Cerebellar nuclear complex (tissue), 1 donor: ENCODE measurements around the gene IMPDH2.
"Not testable (repeated sequence)": the region's sequence is repeated elsewhere in the genome, so short reads cannot be mapped to it uniquely, and the experiment has no call there.

ENCODE experiments used
- DNase-seq, 2 experiments: peaks; one replicate each; lab custom pipeline; 2025; lab: John Stamatoyannopoulos, UW

Gene IMPDH2

DNA sequence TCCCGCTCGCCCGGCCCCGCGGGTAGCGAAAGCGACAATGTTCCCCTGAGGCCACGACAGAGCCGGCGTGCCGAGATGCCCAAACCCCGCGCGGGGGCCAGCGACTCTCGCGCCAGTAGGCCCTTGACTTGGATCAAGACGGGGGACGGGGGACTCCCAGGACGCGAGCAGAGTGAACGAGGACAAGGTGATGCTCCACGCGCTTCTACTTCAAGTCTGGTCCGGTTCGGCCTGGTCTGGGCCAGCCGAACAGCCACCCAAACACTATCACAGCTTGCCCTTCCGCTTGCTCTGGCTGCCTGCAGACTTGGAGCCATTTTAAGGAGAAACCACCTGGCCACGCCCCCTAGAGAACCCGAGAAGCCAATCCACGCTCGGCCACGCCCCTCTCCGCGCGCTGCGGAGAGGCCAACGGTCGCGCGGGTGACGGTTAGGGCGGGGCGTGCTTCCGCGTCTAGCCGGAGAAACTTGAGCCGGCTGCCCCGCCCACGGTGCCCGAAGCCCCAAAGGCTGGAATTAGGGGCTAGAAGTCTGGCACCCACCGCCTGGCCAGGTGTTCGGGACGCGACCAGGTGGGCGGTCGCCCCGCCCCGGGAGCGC, 7.9 kb downstream of the IMPDH2 start:
- DNase-seq: peak; percentile 82 to 84

- DNase-seq: no peak
Observed at GRCh38 chr3:49020330-49021212, 8.6 kb downstream of the IMPDH2 start.

- no peak for DNase-seq
Observed at GRCh38 chr3:49019941-49020329, 9.3 kb downstream of the IMPDH2 start.

- DNase-seq: no peak
Observed at GRCh38 chr3:49018707-49019006, 10.5 kb downstream of the IMPDH2 start.

- peak in 1 of 2 experiments; percentile 58 for DNase-seq
Observed at GRCh38 chr3:49017971-49018706, 11.1 kb downstream of the IMPDH2 start, which contains the start of gene DALRD3. TSS of gene DALRD3 (minus strand) at chr3:49018580. CDS start at chr3:49018564, 16 bp downstream.

DNA sequence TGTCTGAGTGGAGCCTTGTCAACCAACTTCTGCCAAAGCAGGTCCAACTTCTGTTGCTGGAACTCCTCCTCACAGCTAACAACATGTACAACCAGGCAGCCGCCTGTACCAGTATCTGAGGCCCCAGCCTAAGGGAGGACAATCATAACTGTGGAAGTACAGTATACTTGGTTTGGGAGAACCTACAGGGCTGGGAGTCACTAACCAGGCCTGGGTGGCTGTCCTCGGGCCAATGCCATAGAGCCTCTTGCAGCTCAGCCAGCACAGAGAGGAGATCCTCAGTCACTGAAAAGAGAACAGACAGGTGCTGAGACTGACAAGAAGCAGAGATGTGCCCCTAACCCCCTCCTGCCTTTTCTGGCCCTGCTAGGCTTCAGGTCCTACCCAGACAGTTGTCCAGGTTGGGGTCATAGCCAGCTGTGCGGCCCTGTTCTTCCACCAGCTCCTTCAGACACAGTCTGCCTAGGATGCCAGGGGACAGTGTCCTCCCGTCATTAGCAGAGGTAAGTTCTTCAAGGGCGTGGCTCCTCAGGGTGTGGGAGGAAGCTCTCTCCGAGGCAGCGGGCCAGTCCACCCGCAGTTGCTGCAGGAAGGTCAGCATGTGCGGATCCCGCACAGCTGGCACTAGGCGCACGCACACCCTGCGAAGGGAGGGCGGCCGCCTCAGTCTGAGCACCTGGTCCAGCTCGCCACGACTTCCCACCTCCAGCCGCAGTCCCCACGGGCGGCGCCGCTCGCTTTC, 11.8 kb downstream of the IMPDH2 start:
- DNase-seq: no peak

- DNase-seq: no peak
Observed at GRCh38 chr3:49016414-49017228, 12.6 kb downstream of the IMPDH2 start.

- DNase-seq: no peak
Observed at GRCh38 chr3:49015765-49016164, 13.4 kb downstream of the IMPDH2 start.

DNA sequence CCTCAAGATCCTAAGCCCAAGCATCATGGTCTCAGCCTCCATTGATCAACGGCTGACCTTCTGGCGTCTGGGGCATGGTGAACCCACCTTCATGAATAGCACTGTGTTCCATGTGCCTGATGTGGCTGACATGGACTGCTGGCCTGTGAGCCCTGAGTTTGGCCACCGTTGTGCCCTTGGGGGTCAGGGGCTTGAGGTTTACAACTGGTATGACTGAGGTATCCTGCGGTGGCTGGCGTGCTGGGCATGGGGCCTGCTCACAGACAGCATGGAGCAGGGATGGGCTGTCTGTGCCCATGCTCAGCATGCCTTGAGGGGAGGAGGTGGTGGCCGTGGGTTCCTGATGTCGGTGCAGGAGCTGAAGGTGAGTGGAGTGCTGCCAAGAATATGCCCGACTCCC, 14.1 kb downstream of the IMPDH2 start:
- no peak for DNase-seq

DNA sequence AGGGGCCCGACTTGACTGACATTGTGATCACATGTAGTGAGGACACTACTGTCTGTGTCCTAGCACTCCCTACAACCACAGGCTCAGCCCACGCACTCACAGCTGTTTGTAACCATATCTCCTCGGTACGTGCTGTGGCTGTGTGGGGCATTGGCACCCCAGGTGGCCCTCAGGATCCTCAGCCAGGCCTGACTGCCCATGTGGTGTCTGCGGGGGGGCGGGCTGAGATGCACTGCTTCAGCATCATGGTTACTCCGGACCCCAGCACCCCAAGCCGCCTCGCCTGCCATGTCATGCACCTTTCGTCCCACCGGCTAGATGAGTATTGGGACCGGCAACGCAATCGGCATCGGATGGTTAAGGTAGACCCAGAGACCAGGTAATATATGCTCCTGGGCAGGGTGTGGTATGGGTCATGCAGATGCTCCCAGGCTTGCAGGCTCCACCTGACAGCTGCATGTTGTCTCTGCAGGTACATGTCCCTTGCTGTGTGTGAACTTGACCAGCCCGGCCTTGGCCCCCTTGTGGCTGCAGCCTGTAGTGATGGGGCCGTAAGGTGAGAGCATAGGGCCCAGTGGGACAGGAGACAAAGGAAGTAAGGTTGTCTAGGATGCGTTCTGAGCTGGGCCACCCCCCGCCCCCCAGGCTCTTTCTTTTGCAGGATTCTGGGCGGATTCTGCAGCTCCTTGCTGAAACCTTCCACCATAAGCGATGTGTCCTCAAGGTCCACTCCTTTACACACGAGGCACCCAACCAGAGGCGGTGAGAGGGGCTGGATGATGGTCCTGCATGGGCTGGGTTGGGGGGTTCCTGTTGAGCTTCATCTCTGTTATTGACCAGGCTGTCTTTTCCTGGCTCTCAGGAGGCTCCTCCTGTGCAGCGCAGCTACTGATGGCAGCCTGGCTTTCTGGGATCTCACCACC, 15.2 kb downstream of the IMPDH2 start:
- DNase-seq: no peak

- no peak for DNase-seq
Observed at GRCh38 chr3:49013113-49013737, 16.0 kb downstream of the IMPDH2 start.

DNA sequence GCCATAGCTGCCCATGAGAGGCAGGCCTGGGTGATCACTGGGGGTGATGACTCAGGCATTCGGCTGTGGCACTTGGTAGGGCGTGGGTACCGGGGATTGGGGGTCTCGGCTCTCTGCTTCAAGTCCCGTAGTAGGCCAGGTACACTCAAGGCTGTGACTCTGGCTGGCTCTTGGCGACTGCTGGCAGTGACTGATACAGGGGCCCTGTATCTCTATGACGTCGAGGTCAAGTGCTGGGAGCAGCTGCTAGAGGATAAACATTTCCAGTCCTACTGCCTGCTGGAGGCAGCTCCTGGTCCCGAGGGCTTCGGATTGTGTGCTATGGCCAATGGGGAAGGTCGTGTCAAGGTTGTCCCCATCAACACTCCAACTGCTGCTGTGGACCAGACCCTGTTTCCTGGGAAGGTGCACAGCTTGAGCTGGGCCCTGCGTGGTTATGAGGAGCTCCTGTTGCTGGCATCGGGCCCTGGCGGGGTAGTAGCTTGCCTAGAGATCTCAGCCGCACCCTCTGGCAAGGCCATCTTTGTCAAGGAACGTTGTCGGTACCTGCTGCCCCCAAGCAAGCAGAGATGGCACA, 16.7 kb downstream of the IMPDH2 start:
- no peak for DNase-seq

GRCh38 chr3:49009396-49009795, 19.8 kb downstream of the IMPDH2 start:
- DNase-seq: no peak

DNA sequence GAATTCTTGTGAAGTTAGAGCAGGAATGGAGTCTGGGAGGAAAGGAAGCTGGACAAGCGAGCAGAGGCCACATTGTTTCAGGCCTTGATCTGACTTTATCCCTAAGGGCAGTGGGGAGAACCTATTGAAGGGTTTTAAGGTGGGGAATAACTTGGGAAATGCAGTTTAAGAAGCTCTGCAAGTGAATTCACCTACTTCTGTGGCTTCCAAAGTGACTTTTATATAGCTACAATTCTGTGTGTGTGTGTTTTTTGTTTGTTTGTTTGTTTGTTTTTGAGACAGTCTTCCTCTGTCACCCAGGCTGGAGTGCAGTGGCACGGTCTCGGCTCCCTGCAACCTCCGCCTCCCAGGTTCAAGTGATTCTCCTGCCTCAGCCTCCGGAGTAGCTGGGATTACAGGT, 20.6 kb downstream of the IMPDH2 start:
- not testable (repeated sequence) for DNase-seq

DNA sequence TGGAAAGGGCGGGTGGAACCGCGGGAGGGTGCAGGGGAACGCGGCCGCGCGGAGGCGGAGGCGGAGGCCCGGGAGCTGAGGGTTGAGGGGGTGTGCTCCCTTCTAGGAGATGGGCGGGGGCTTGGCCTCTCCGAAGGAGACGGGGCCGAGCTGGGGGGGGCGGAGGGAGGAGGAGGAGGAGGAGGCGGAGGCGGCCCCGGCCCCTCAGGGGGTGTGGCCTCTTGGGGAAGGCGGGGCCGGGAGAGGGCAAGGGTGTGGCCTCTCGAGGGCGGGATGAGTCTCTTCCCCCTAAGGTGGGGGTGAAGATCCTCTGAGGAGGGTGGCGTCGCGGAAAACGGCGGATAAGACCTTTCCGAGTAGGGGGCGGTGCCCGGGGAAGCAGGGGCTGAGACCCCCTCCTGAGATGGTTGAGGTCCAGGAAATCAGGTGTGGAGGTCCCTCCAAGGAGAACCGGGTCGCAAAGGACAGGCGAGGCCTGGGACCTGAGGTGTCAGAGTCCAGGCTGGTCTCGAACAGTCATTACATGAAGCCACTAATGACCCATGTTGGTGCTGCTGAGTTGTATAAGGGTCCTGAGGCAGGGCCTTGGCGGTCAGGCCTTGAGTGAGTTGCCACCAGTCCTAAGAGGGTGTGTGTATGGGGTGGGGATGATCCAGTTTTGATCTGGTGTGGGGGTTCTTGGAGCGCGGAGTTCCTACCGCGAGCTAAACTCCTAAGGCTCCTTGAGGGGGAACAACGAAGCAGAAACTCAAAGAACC, 21.2 kb downstream of the IMPDH2 start:
- DNase-seq: peak in 1 of 2 experiments; percentile 8

GRCh38 chr3:49007068-49007770, 22.0 kb downstream of the IMPDH2 start, which contains the start of gene WDR6:
TSS of gene WDR6 (plus strand) at chr3:49007391. CDS start at chr3:49007432, 41 bp downstream.
- DNase-seq: peak; percentile 91 to 94

GRCh38 chr3:49006408-49007067, 22.7 kb downstream of the IMPDH2 start:
- no peak for DNase-seq
